Natural killer cell (primary cell): Measurements from ENCODE around the gene KYNU. TPM values are rescaled to one million over a fixed set of nuclear protein-coding genes. Genes with fewer than 3 reads are reported as not detected.

Experiments
- ATAC-seq, 3 donors: fragments of 150-1000 bp in 2 of 3; fragments of 200-7000 bp in 1 of 3; cut with Tn5 transposase; 1 replicate in 1 of 3; 2 replicates in 2 of 3; pipeline ENCODE4 v1.10.0; 2021; ENCODE audit warnings: mild to moderate bottlenecking in 2 of 3, moderate library complexity in 2 of 3
- DNase-seq, 2 donors: peaks; one replicate each; pipeline versions ENCODE4 v3.0.0 to v3.0.0-alpha.2; 2013 to 2021; ENCODE audit warnings: mixed read lengths in 1 of 2
- H3K27ac ChIP-seq: one replicate; pipeline ENCODE4 v1.5.1; 2013; ENCODE audit warnings: mild to moderate bottlenecking, low read length
- H3K27me3 ChIP-seq: one replicate; pipeline ENCODE4 v1.6.1; 2013; ENCODE audit warnings: low read length; ENCODE audit not compliant: control insufficient read depth, insufficient read depth
- H3K36me3 ChIP-seq: one replicate; pipeline ENCODE4 v1.6.1; 2013; ENCODE audit warnings: low read length; ENCODE audit not compliant: control insufficient read depth, insufficient read depth
- H3K4me1 ChIP-seq: one replicate; pipeline ENCODE4 v1.6.1; 2013; ENCODE audit warnings: low read length; ENCODE audit not compliant: control insufficient read depth, insufficient read depth
- H3K4me3 ChIP-seq: one replicate; pipeline ENCODE4 v1.5.1; 2013; ENCODE audit warnings: low read length
- H3K9me3 ChIP-seq: one replicate; pipeline ENCODE4 v1.6.1; 2013; ENCODE audit warnings: low read length; ENCODE audit not compliant: control insufficient read depth, insufficient read depth
- H3K27ac Mint-ChIP-seq, 2 donors: one replicate each; pipeline ENCODE4 v1.8.0; 2022; ENCODE audit warnings: mild to moderate bottlenecking in 2 of 2, mixed read lengths in 2 of 2, moderate library complexity in 1 of 2
- H3K27me3 Mint-ChIP-seq, 2 donors: one replicate each; pipeline ENCODE4 v1.8.0; 2022; ENCODE audit warnings: low read depth in 2 of 2, mixed read lengths in 2 of 2
- H3K36me3 Mint-ChIP-seq: one replicate; pipeline ENCODE4 v1.8.0; 2022; ENCODE audit warnings: mixed read lengths
- H3K4me1 Mint-ChIP-seq, 2 donors: one replicate each; pipeline ENCODE4 v1.8.0; 2022; ENCODE audit warnings: mixed read lengths in 2 of 2
- H3K4me3 Mint-ChIP-seq: one replicate; pipeline ENCODE4 v1.8.0; 2022; ENCODE audit warnings: mild to moderate bottlenecking, moderate library complexity, mixed read lengths
- H3K9me3 Mint-ChIP-seq, 2 donors: one replicate each; pipeline ENCODE4 v1.8.0; 2022; ENCODE audit warnings: mixed read lengths in 2 of 2
- CTCF ChIP-seq: fragments of 200-600 bp; IDR thresholded peaks from one replicate; pipeline ENCODE4 v1.8.0; 2022; ENCODE audit warnings: antibody characterized with exemption
- WGBS: methylation state at CpG from one replicate; pipeline ENCODE4 v1.1.7; 2013; ENCODE audit warnings: missing lambda C conversion rate; ENCODE audit not compliant: insufficient coverage; 5-methylcytosine and 5-hydroxymethylcytosine counted together
- intact Hi-C: fragments of 100-400 bp; cut with micrococcal nuclease; formaldehyde crosslinking; loops from one replicate; pipeline ENCODE4 v1.14.2; 2022
- total RNA-seq, 4 donors: library from RNA; stranded (reverse); fragments of 120-200 nt in 1 of 4; gene quantifications; one replicate each; pipeline versions ENCODE4 v1.2.3 to v1.2.4, GENCODE V29; 2013 to 2022

Gene KYNU
- total RNA-seq, 3 donors from 2014 or later (not counting 1 experiment from before 2014, with no cell fraction given): 0.82 to 3.6 (median 3.3) TPM

- H3K9me3 ChIP-seq: no peaks in the 10 kb centered on the region
- Mint-ChIP-seq H3K9me3 (no peaks in the 10 kb centered on the region), H3K27ac (no peak overlapping the region), H3K27me3 (peaks cover 0 to 7% of the 10 kb centered on the region in 2 donors), H3K4me3 (no peak overlapping the region), H3K4me1 (peaks cover 0 to 5% of the 10 kb centered on the region in 2 donors), H3K36me3 (no peaks in the 10 kb centered on the region)
- ATAC-seq (peak in 1 of 3 donors; percentile 36), DNase-seq (peak in 1 of 2 donors; percentile 34)
- WGBS: 61% methylated on average over 3 of the region's 5 CpGs
- H3K27ac ChIP-seq: no peak overlapping the region
- H3K27me3 ChIP-seq: no peaks in the 10 kb centered on the region
- H3K4me1 ChIP-seq: no peaks in the 10 kb centered on the region
- peak; percentile 67 for TF ChIP-seq CTCF
- intact Hi-C loops: no loop called here
- no peaks in the 10 kb centered on the region for H3K36me3 ChIP-seq
- no peak overlapping the region for H3K4me3 ChIP-seq
Observed at GRCh38 chr2:142989273-142990204, 112.1 kb downstream of the KYNU start.

- no peak overlapping the region for H3K4me3 Mint-ChIP-seq
- H3K4me1 Mint-ChIP-seq: peaks cover 0 to 5% of the 10 kb centered on the region in 2 donors
- no peaks in the 10 kb centered on the region for H3K9me3 ChIP-seq
- ATAC-seq (no peak), DNase-seq (no peak)
- no peaks in the 10 kb centered on the region for H3K36me3 Mint-ChIP-seq
- H3K27me3 Mint-ChIP-seq: peaks cover 5 to 7% of the 10 kb centered on the region in 2 donors
- no peak overlapping the region for H3K27ac ChIP-seq
- 86% methylated on average over 2 of the region's 3 CpGs for WGBS
- no peak overlapping the region for H3K4me3 ChIP-seq
- no peaks in the 10 kb centered on the region for H3K4me1 ChIP-seq
- H3K9me3 Mint-ChIP-seq: no peaks in the 10 kb centered on the region
- TF ChIP-seq CTCF: no peak
- intact Hi-C loops: no loop called here
- H3K36me3 ChIP-seq: no peaks in the 10 kb centered on the region
- peaks cover 2% of the 10 kb centered on the region for H3K27me3 ChIP-seq
- H3K27ac Mint-ChIP-seq: no peak overlapping the region
Observed at GRCh38 chr2:142991295-142991694, 113.8 kb downstream of the KYNU start.

- WGBS: 100% methylated on average over 3 of the region's 4 CpGs
- intact Hi-C loops: no loop called here
Observed at GRCh38 chr2:142992840-142993239, 115.4 kb downstream of the KYNU start.

More at GRCh38 chr2:142992840-142993239, 115.4 kb downstream of the KYNU start:
- H3K4me1 Mint-ChIP-seq: peaks cover 0 to 5% of the 10 kb centered on the region in 2 donors
- Histone ChIP-seq H3K4me3 (no peak overlapping the region), H3K27ac (no peak overlapping the region), H3K36me3 (no peaks in the 10 kb centered on the region), H3K27me3 (peaks cover 2% of the 10 kb centered on the region), H3K9me3 (no peaks in the 10 kb centered on the region), H3K4me1 (no peaks in the 10 kb centered on the region)
- no peak for DNase-seq
- ATAC-seq: no peak
- H3K36me3 Mint-ChIP-seq: no peaks in the 10 kb centered on the region
- H3K27me3 Mint-ChIP-seq: peaks cover 5 to 16% of the 10 kb centered on the region in 2 donors
- no peak overlapping the region for H3K27ac Mint-ChIP-seq
- H3K9me3 Mint-ChIP-seq: no peaks in the 10 kb centered on the region
- H3K4me3 Mint-ChIP-seq: no peak overlapping the region
- no peak for TF ChIP-seq CTCF
